MM.1S (cell line): Measurements from ENCODE around the gene FBLIM1.
A peak's percentile ranks its signal among the peaks of the same experiment; 100 is the strongest.

Experiments
- CTCF ChIP-seq: fragments of 300-600 bp; sonication (generic); IDR thresholded peaks from 2 replicates; pipeline ENCODE4 v1.5.1; 2016; ENCODE audit warnings: antibody characterized with exemption, low read length, mixed read lengths
- EZH2 ChIP-seq: fragments of 300-600 bp; sonication (generic); optimal IDR thresholded peaks from 2 replicates; pipeline ENCODE3; 2017; ENCODE audit warnings: low read depth, mild to moderate bottlenecking, antibody characterized with exemption, low read length, mixed read lengths
- EZH2phosphoT487 ChIP-seq: fragments of 300-600 bp; sonication (generic); IDR thresholded peaks from 2 replicates; pipeline ENCODE4 v1.6.1; 2018; ENCODE audit warnings: antibody characterized with exemption, low read length

DNA sequence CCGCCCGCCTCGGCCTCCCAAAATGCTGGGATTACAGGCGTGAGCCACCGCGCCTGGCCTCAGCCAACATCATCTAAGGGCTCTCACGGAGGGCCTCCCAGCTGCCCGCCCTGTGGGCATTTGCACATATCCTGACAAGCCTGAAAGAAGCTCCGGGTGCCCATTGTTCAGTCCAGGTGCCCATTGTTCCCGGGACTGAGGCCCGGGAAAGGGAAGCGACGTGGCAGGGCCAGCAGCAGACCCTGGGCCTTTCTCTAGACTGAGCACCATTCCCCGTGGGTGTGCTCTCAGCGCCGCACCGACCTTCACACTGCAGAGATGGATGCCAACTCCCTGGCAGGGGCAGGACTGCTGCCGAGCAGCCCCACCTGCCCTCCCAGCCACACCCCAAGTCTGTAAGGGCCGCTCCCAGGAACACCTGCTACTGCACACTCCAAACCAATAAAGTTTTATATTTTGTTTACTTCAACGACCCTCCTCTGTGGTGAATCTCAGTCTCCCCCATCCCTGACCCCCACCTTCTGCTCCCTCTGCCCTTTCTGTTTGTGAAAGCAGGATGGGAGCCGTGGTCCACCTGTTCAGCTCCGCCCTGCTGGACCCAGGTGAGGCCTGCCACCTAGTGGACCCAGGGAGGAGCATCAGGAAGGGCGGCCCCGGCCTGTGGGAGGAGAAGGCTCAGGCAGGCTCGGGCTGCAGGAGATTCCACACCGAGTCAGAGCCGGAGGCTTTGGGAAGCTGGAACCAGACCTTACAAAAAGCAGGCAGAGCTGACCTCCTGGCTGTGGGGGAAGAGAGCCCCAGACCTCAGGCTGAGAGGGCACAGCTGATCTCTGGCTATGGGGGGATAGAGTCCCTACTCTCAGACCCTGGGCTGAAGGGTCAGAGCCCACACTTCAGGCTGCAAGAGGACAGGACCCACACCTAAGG lies 17.4 kb upstream of the FBLIM1 start:
- TF ChIP-seq CTCF, result peak; percentile 94
- no peak for TF ChIP-seq EZH2
- TF ChIP-seq EZH2phosphoT487, result no peak
